C1 segment of cervical spinal cord (tissue), 14 donors: Measurements from ENCODE around the gene REXO1.
A peak's percentile ranks its signal among the peaks of the same experiment; 100 is the strongest.
"Not testable (repeated sequence)": the region's sequence is repeated elsewhere in the genome, so short reads cannot be mapped to it uniquely, and the experiment has no call there.

Experiments used
- DNase-seq, 14 donors: peaks; one replicate each; lab custom pipeline; 2025; lab: John Stamatoyannopoulos, UW

Gene REXO1, protein sequence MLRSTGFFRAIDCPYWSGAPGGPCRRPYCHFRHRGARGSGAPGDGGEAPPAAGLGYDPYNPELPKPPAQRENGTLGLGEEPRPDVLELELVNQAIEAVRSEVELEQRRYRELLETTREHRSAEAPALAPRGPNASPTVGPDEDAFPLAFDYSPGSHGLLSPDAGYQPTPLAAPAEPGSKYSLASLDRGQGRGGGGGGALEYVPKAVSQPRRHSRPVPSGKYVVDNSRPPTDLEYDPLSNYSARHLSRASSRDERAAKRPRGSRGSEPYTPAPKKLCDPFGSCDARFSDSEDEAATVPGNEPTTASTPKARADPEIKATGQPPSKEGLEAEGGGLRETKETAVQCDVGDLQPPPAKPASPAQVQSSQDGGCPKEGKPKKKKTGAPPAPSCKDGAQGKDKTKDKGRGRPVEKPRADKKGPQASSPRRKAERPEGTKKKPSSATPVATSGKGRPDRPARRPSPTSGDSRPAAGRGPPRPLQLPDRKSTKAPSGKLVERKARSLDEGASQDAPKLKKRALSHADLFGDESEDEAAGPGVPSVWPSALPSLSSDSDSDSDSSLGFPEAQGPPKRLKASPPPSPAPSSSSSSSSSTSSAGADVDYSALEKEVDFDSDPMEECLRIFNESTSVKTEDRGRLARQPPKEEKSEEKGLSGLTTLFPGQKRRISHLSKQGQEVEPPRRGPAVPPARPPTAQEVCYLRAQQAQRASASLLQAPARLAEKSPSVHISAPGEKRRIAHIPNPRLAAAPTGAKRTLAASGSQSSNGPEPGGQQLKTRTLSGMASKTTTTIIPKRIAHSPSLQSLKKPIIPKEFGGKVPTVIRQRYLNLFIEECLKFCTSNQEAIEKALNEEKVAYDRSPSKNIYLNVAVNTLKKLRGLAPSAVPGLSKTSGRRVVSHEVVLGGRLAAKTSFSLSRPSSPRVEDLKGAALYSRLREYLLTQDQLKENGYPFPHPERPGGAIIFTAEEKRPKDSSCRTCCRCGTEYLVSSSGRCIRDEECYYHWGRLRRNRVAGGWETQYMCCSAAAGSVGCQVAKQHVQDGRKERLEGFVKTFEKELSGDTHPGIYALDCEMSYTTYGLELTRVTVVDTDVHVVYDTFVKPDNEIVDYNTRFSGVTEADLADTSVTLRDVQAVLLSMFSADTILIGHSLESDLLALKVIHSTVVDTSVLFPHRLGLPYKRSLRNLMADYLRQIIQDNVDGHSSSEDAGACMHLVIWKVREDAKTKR

DNA sequence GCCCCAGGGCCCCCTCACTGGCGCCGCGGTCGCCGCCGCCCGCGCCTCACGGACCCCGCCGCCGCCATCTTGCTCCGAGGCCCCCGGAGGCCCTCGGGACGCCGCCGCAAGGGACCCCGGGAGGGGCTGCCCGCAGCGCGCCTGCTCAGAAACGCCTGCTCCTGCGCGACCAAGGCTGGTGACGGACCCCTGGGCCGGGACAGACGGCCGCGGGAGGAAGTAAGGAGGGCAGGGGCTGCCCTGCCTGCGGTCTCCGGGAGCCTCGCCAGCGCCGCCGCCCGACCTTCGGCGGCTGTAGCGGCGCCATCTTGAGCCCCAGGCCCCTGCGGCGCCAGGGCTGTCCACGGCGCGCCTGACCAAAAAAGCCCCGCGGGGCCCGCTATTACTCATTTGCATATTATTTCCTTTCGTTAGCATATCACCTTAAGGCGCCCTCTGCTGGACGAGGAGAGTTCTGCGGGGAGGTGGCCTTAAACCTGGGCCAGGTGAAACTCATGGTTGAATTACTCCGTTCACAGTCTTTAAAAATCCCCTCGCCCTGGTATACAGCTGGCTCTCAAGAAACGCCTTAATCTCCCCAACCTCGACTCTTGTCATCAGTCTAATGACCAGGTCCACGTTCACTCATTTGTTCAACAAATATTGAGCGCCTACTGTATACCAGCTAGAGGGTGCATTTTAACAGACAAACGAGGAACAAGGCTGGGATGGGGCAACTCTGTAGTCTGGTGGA, at the start of gene REXO1:
REXO1 (minus strand) TSS at position 85 of the 733 bp plus-strand sequence. CDS start 125 bp downstream, outside the sequence.
- peak; percentile 22 to 96 (median 88) for DNase-seq

DNA sequence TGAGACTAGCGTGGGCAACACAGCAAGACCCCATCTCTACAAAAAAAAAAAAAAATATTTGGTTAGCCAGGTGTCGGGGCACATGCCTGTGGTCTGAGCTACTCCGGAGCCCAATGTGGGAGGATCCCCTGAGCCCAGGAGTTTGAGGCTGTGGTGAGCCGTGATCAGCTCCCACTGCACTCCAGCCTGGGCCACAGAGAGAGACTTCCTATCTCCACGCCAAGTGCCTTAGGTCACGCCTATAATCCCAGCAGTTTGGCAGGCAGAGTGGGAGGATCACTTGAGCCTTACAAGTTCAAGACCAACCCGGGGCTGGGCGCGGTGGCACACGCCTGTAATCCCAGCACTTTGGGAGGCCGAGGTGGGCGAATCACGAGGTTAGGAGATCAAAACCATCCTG, 48.2 kb upstream of the REXO1 start:
- no peak for DNase-seq

DNA sequence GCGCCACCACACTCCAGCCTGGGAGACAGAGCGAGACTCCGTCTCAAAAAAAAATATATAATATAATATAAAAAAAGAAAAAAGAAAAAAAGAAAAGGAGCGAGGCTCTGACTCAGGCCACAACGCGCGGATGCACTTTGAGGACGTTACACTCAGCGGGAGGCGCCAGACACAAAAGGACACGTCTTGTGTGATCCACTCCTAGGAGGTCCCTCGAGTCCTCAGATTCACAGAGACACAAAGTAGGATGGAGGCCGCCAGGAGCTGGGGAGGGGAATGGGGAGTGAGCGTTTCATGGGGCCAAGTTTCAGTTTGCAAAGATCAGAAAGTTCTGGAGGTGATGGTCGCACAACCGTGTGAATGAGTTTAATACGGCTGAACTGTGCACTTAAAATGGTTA, 45.5 kb upstream of the REXO1 start:
- no peak for DNase-seq

DNA sequence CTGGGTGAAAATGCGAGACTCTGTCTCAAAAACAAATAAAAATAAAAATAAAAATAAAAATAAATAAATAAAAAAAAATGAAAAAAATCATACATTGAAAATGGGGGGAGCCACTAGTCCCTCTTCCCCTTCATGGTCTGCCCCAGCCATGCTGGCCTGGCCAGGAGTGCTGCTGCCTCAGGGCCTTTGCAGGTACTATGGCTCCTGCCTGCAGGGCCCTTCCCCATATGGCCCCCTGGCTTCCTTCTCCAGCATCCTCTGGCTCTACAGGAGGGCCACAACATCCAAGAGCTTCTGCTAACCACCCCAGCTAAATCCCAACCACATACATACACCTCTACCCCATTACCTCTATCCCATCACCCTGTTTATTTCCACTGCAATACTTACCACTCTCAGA, 41.6 kb upstream of the REXO1 start:
- no peak for DNase-seq

DNA sequence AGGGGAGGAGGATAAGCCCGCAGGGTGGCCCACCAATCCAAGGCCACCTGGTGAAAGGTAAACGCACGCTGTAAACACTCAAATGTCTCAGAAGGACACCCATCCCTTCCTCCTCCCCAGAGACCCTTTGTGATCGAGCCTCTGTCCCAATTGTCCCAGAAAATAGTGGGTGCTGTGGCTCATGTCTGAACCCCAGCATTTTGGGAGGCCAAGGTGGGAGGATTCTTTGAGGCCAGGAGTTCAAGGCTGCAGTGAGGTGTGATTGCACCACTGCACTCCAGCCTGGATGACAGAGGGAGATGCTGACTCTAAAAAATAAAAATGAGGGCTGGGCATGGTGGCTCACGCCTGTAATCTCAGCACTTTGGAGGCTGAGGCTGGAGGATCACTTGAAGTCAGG, 40.1 kb upstream of the REXO1 start:
- no peak for DNase-seq

DNA sequence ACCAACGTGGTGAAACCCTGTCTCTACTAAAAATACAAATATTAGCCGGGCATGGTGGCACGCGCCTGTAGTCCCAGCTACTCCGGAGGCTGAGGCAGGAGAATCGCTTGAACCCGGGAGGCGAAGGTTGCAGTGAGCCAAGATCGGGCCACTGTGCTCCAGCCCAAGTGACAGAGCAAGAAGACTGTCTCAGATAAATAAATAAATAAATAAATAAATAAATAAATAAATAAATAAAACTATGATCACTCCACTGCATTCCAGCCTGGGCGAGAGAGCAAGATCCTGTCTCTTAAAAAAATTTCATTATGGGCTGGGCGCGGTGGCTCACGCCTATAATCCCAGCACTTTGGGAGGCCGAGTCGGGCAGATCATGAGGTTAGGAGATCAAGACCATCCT, 38.1 kb upstream of the REXO1 start:
- DNase-seq = not testable (repeated sequence)

DNA sequence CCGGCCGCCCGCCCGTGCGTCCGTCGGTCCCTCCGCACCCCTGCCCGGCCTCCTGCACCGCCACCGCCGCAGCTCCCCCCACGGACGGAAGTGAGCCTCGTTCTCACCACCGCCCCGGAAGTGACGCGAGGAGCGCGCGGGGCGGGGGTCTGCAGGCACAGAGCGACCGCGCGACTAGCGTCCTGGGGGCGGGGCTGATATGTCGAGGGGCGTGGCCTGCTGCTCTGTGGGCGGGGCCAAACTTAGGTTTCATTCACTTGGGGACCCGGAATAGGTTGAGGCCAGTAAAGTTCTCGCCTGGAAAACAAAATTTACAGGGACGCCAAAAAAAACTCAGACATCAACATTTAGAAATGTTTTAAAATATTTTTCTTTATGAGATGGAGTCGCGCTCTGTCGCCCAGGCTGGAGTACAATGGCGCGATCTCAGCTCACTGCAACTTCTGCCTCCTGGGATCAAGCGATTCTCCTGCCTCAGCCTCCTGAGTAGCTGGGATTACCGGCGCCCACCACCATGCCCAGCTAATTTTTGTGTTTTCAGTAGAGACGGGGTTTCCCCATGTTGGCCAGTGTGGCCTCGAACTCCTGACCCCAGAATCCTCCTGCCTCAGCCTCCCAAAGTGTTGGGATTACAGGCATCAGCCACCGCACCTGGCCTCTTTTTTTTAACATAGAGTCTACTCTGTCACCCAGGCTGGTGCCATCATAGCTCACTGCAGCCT, 37.3 kb upstream of the REXO1 start, which contains the start of gene ABHD17A:
ABHD17A (minus strand) TSS at position 99 of the 722 bp plus-strand sequence. CDS start 3,930 bp downstream, outside the sequence.
- DNase-seq = peak; percentile 39 to 95 (median 84)

DNA sequence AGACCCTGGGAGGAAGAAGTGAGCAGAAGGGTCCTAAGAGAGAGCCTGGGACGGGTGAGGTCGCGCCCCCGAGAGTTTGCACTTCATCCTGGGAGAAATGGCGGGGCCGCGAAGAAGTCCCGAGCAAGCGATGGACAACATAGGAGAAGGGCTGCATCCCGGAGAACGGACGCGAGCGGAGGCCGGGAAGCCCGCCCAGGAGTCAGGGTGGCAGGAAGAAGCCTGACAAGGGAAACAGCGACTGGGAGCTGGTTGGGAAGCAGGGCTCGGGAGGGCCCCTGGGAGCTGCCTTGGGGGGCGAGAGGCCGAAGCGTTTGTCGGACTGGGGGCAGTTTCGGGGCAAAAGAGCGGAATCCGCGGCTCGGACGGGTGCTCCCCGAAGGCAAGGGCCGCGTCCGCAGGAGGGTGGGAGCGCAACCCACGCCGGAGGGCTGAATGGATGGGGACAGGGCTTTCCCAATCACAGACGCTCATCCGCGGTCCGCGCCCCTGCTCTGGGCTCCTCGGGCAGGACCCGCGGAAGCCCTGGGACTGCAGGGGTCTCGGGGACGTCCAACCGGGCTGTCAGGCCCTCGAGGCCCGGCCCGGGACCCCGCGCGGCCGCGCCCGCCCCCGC, 36.5 kb upstream of the REXO1 start:
- peak in 2 of 14 donors; percentile 16 to 51 for DNase-seq

DNA sequence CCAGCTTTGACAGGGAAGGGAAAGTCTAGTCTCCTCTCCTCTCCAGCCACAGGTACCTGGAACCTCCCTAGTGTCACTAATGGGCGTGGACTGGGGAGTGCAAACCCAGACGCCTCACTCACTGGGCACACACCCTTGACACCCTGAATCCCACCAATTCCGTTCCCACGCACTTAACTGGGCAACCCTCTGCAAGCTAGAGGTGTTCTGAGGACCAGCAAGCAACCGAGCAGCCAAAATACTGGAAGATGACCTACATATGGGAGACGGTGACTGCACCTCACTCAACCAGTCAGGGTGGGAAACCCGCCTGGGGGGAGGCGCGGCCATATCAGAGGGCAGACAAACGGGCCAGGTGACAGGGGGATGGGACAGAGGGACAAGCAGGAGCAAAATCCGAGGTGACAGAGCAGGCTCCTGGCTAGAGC, 36.0 kb upstream of the REXO1 start:
- no peak for DNase-seq

DNA sequence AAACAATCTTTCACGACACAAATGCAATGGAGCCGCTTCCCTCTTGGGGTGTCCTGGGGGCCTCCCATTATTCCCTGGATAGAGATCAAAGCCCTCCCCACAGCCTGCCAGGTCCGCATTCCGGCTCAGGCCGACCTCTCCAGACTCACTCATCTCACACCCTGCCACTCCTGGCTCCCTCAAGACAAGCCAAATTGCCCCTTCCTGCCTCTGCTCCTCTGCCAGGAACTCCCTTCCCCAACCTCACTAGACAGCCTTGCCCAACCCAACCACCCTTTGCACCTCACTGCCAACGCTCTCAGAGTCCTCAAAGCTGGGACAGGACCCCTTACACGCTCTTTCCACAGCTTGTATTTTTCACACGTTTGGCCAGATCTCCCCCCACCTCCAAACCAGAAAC, 35.5 kb upstream of the REXO1 start:
- peak in 1 of 14 donors; percentile 15 for DNase-seq

DNA sequence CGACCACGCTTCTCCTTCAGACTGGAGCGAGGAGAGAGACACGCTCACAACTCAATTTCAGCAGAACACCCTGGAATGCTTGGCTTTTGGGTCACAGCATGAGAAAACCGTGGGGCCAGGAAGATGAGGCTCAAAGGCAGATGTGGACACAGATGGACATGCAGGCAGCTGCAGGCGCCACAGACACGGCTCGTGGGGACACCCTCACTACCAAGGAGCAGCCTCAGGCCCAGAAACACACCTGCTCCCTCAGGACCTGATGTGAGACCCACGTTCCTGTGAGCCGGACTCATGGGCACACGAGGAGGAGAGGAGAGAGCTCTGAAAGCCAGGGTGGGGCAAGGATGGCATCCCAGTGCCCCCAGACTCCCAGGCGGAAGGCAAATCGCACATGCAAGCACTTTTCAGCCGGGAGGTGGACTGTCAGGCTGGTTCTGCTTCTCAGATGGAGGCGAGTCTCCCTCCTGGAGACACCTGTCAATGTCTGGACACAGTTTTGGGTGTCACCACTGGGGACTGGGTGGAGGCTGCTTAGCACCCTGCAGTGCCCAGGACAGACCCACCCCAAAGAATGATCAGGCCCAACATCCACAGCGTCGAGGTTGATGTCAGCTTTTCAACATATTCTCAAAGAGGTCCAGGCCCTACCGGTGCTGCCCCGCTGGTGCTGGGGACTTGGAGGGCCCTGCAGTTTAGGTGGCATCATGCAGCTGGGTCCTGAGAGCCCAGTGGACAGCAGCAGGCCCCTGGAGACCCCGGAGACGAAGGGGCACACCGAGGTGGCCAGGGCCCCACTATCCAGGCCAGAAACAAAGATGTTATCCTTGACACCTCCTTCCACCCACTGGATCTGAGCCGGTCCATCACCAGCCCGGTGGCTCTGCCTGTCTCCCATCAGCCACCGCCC, 34.8 kb upstream of the REXO1 start:
- DNase-seq = peak in 3 of 14 donors; percentile 45 to 58 (median 53)

DNA sequence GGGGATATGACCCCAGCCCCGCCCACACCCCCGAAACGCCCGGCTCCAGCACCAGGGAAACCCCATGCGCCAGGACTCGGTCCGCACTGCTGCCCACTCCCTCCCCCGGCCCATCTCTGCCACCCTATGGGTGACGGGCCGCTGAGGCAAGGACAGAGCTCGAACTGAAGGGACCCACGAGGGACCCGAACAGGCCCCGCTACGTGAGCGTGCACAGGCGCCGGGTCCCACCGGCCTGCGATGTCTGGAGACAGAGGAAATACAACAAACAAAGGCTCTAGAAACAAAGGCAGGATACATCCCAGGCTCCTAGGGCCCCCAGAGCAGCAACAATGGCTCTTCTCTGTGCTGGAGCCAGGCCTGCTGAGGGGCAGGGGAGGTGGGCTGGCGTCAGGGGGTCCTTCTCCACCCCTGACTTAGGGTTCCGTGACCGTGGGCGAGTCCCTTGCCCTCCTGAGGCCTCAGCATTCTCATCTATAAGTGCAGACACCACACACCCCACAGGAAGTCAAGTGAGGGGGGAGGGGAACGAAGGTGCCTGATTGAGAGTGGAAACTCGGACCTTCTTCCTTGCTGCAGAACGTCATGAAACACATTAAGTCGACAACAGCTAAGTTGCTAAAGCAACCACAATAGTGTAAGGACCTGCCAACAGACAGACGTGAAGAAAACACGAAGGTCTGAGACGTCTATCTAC, 34.0 kb upstream of the REXO1 start:
- DNase-seq = peak in 9 of 14 donors; percentile 36 to 75 (median 47)

DNA sequence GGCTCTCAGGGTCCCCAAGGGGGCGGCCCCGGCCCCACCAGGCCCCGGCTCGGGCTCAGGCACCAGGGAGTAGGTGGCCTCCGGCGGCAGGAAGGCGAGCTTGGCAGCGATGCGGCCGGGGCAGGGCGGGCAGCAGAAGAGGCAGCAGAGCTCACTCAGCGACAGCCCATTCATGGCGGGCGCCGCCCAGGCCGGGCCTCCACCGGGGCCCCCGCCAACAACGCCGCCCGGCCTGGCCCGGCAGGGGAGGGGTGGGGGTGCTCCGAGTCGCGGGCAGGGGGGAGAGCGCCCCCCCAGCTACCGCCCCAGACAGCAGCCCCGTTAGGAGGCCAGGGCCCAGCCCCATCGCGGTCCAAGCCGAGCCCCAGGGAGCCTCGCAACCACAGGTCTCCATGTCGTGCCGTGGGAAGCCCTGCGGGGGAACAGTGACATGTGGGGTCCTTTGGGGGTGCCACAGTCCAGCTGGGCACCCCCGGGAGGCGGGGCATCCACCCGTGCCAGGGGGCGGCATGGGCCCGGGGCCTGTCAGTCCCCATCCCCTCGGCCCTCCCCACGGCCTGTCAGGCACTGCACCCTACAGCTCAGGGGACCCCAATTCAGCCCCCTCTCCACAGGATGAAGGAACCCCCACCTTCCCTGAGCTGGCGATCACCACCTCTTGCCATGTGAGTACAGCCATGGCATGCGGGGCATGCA, 33.3 kb upstream of the REXO1 start:
- peak in 2 of 14 donors; percentile 27 to 50 for DNase-seq

DNA sequence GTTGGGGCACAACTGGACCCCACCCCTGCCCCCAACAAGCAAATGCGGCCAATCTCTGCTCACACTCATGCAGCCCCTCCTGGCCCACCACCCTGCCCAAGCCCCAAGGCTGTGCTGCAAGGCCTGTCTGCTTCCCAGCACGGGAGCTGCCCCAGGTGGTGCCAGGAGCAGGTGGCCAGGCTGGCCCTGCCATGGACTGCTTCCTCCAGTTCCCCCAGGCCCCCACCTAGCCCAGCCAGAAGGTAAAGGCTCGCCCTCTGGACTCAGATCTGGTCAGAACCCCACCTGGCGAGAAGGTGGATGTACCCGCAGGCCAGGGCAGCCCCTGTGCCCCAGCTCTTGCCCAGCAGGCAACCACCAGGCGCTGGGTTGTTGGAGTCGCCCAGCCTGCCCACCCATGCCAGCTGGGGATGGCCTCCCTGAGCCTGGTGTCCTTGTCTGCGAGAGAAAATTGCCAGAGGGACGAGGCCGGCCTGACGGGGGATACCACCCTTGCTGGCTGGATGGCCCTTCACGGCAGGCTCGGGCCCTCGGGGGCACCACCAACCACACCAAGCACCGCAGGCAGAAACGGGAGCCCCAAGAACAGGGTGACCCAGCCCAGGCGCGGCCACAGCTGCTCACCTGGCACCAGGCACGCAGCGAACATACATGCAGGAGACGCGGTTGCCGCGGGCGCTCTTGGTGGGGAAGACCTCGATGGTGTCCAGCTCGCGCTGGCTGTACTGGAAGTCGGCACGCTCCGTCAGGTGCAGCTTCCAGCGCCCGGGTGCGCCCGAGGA, 32.5 kb upstream of the REXO1 start:
- DNase-seq = peak in 1 of 14 donors; percentile 69

DNA sequence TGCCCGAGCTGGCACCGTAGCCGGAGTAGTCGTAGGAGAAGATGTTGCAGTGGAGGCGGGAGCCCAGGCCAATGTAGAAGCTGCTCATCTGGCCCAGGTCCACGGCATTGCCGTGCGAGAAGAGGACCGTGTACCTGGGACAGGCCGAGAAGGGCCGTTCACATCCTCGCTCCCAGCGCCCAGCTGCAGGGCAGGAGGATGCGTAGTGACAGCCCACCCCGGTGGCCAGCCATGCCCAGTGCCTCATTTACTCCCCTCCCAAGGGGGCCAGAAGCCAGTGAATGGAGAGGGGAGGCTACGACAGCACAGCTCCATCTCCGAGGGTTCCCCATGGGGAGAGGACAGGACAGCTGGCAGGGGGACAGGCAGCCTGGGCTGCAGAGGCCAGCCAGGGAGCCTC, 31.7 kb upstream of the REXO1 start:
- not testable (repeated sequence) for DNase-seq

DNA sequence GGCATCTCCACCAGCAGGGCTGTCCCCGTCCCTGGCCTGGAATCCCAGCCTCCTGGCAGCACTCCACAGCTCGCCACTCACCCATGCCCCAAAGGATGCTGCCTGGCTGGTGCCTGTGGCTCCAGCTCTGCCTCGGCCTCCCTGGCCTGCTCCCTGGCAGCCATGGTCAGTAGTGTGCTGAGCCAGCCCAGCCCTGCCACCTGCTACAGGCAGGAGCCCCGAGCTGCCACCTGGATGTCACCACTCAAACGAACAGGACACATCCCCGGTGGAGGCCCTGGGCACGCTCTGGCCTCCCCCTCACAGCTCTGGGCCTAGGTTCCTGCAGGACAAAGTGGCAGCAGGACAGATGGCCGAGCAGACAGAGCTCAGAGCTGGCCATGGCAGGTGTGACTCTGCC, 30.3 kb upstream of the REXO1 start:
- DNase-seq = peak in 1 of 14 donors; percentile 75

DNA sequence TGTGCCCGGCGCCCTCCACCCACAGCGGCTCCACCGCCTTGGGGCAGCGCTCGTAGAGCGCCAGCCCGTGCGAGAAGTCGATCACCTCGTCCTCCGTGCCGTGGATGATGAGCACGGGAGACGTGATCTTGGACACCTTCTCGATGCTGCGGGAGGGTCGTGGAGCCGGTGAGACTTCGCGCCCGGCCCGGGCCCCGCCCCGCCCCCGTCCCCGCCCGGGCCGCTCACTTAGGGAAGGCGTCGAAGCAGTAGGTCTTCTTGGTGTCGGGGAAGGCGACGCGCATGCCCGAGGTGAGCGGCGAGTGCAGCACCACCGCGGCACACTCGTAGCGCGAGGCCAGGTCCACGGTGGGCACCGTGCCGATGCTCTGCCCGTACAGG, 29.0 kb upstream of the REXO1 start:
- not testable (repeated sequence) for DNase-seq
